Measurements from ENCODE around the gene BCAT1.
"Not testable (repeated sequence)": the region's sequence is repeated elsewhere in the genome, so short reads cannot be mapped to it uniquely, and the experiment has no call there.

The BCAT1 gene

DNA sequence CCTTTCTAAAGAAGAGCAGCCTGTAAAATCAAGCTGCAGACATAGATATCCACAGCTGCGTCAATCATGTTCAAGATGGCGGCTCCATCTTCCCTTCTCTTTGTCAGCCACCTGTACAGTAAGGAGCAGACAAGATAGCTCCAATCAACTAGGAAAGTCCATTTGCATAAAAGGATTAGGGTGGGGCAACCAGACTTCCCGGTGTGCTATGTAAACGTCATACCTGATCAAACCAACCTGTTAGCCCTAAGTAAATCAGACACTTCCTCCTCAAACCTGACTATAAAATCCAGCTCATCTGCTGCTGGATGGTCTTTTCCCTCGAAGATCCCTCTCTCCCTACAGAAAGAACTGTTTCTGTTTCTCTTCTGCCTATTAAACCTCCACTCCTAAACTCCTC is 60.1 kb downstream of the BCAT1 start:
- no peak overlapping the region for H3K9ac ChIP-seq (ENCODE audit: low read depth in 1 of 2, low read length in 2 of 2)
- H3K27me3 ChIP-seq (ENCODE audit: control insufficient read depth in 1 of 2, insufficient read depth in 2 of 2, low read length in 2 of 2) = no peaks in the 10 kb centered on the region
- H3K4me3 ChIP-seq (ENCODE audit: low read depth in 1 of 2, low read length in 2 of 2) = no peak overlapping the region
- no peaks in the 10 kb centered on the region for H3K36me3 ChIP-seq (ENCODE audit: control insufficient read depth in 1 of 2, insufficient read depth in 2 of 2, low read length in 2 of 2)
- no peaks in the 10 kb centered on the region for H3K9me3 ChIP-seq (ENCODE audit: control insufficient read depth in 1 of 2, low read length in 2 of 2)
- H3K4me1 ChIP-seq (ENCODE audit: control insufficient read depth in 1 of 2, insufficient read depth in 2 of 2, low read length in 2 of 2) = no peaks in the 10 kb centered on the region
- no peak overlapping the region for H3K27ac ChIP-seq (ENCODE audit: low read depth, low read length)

DNA sequence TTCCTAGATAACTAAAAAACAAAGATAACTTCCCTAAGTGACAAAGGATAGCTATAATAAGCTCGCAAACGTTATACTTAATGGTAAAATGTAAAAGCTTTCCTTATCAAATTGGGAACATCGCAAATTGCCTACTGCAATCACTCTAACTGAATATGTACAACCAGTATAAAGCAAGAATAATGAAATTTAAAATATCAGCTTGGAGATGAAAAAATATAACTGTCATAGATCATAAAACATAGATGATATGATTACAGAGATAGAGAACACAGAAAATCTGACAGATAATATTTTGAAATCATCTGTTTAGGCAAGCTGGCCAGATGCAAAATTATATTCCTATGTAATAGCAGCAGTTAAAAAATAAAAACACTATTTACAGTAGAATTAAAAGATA is 64.0 kb downstream of the BCAT1 start:
- no peaks in the 10 kb centered on the region for H3K9me3 ChIP-seq (ENCODE audit: control insufficient read depth in 1 of 2, low read length in 2 of 2)
- no peak overlapping the region for H3K9ac ChIP-seq (ENCODE audit: low read depth in 1 of 2, low read length in 2 of 2)
- H3K4me1 ChIP-seq (ENCODE audit: control insufficient read depth in 1 of 2, insufficient read depth in 2 of 2, low read length in 2 of 2) = no peaks in the 10 kb centered on the region
- H3K27me3 ChIP-seq (ENCODE audit: control insufficient read depth in 1 of 2, insufficient read depth in 2 of 2, low read length in 2 of 2) = no peaks in the 10 kb centered on the region
- H3K36me3 ChIP-seq (ENCODE audit: control insufficient read depth in 1 of 2, insufficient read depth in 2 of 2, low read length in 2 of 2) = no peaks in the 10 kb centered on the region
- H3K27ac ChIP-seq (ENCODE audit: low read depth, low read length) = no peak overlapping the region
- no peak overlapping the region for H3K4me3 ChIP-seq (ENCODE audit: low read depth in 1 of 2, low read length in 2 of 2)

DNA sequence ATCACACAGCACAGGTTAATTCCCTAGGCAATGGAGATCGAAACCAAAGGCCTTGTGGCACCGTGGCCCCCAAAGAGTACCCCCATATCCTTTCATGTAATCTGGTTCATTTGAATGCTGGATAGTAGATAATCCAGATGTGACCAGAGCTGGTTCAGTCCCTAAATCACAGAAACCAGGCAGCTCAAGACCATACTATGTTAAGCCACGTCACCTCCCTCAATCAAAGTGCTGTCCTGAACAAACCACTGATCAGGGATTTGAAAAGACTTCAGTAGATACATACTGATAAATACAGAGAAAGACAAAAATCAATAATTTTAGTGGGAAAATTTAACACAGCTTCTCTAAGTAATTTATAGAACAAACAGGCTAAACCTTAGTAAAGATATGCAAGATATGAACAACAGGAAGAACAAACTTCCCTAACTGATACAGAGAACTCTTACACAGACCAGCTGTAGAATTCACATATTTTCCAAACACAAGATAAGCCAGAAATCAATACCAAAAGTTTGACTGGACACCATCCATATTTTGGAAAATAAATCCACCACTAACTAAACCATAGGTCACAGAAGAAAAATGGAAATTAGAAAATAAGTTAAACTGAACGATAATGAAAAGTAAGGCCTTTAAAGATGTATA is 67.1 kb downstream of the BCAT1 start:
- H3K9me3 ChIP-seq (ENCODE audit: control insufficient read depth in 1 of 2, low read length in 2 of 2) = no peaks in the 10 kb centered on the region
- H3K4me1 ChIP-seq (ENCODE audit: control insufficient read depth in 1 of 2, insufficient read depth in 2 of 2, low read length in 2 of 2) = no peaks in the 10 kb centered on the region
- H3K9ac ChIP-seq (ENCODE audit: low read depth in 1 of 2, low read length in 2 of 2) = no peak overlapping the region
- H3K27me3 ChIP-seq (ENCODE audit: control insufficient read depth in 1 of 2, insufficient read depth in 2 of 2, low read length in 2 of 2) = no peaks in the 10 kb centered on the region
- H3K4me3 ChIP-seq (ENCODE audit: low read depth in 1 of 2, low read length in 2 of 2) = no peak overlapping the region
- H3K27ac ChIP-seq (ENCODE audit: low read depth, low read length) = no peak overlapping the region
- H3K36me3 ChIP-seq (ENCODE audit: control insufficient read depth in 1 of 2, insufficient read depth in 2 of 2, low read length in 2 of 2) = no peaks in the 10 kb centered on the region

DNA sequence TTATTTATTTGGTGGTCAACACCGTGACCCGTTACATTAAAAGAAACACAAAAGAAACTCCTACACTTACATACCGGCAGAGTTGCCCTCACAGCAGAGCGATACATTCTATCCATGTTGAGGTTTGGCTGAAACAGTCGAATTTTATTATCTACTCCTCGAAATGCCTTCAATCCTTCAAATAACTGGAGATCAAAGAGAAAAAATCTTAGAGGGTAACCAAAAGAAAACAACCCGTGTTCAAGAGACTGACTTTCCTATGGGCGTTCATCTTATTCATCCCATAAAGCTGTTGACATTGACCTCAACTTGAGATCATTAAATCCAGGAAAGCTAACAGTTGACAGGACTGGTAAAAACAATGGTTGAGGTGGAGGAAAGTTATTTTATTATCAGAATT is 67.7 kb downstream of the BCAT1 start:
- Histone ChIP-seq H3K4me1 (ENCODE audit: control insufficient read depth in 1 of 2, insufficient read depth in 2 of 2, low read length in 2 of 2) (no peaks in the 10 kb centered on the region), H3K9ac (ENCODE audit: low read depth in 1 of 2, low read length in 2 of 2) (no peak overlapping the region), H3K9me3 (ENCODE audit: control insufficient read depth in 1 of 2, low read length in 2 of 2) (no peaks in the 10 kb centered on the region), H3K36me3 (ENCODE audit: control insufficient read depth in 1 of 2, insufficient read depth in 2 of 2, low read length in 2 of 2) (no peaks in the 10 kb centered on the region), H3K4me3 (ENCODE audit: low read depth in 1 of 2, low read length in 2 of 2) (no peak overlapping the region), H3K27ac (ENCODE audit: low read depth, low read length) (no peak overlapping the region), H3K27me3 (ENCODE audit: control insufficient read depth in 1 of 2, insufficient read depth in 2 of 2, low read length in 2 of 2) (no peaks in the 10 kb centered on the region)

DNA sequence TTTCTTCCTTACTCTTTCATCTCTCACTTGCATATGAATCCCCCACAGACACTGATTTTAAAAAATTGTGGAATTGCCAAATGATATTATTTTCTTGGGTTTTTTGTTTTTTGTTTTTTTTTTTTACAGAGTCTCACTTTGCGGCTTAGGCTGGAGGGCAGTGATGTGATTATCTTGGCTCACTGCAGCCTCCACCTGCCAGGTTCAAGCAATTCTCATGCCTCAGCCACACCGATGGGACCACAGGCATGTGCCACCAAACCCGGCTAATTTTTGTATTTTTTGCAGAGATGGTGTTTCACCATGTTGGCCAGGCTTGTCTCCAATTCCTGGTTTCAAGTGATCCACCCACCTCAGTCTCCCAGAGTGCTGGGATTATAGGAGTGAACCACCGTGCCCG is 68.2 kb downstream of the BCAT1 start:
- H3K27me3 ChIP-seq (ENCODE audit: control insufficient read depth in 1 of 2, insufficient read depth in 2 of 2, low read length in 2 of 2) = no peaks in the 10 kb centered on the region
- H3K4me1 ChIP-seq (ENCODE audit: control insufficient read depth in 1 of 2, insufficient read depth in 2 of 2, low read length in 2 of 2) = no peaks in the 10 kb centered on the region
- H3K9ac ChIP-seq (ENCODE audit: low read depth in 1 of 2, low read length in 2 of 2) = no peak overlapping the region
- H3K27ac ChIP-seq (ENCODE audit: low read depth, low read length) = no peak overlapping the region
- H3K9me3 ChIP-seq (ENCODE audit: control insufficient read depth in 1 of 2, low read length in 2 of 2) = no peaks in the 10 kb centered on the region
- no peak overlapping the region for H3K4me3 ChIP-seq (ENCODE audit: low read depth in 1 of 2, low read length in 2 of 2)
- no peaks in the 10 kb centered on the region for H3K36me3 ChIP-seq (ENCODE audit: control insufficient read depth in 1 of 2, insufficient read depth in 2 of 2, low read length in 2 of 2)

DNA sequence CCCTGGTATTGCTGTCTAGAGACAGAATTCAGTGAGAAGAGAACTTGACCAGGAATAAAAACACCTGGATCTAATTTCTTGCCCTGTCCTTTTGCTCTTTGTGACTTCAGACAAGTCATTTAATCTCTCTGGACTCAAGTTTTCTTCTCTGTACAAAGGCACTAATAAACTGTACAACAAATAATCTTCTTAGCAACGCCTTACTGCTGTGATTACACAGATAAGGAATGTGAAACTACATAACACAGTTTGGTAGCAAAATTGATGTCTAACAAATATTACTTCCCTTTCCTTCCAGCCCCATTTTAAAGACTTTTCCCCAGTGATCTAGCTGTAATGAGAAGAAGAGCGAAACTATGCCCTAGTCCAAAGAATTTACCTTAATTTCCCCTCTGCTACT is 69.3 kb downstream of the BCAT1 start:
- Histone ChIP-seq H3K9me3 (ENCODE audit: control insufficient read depth in 1 of 2, low read length in 2 of 2) (no peaks in the 10 kb centered on the region), H3K4me3 (ENCODE audit: low read depth in 1 of 2, low read length in 2 of 2) (no peak overlapping the region), H3K27ac (ENCODE audit: low read depth, low read length) (no peak overlapping the region), H3K9ac (ENCODE audit: low read depth in 1 of 2, low read length in 2 of 2) (no peak overlapping the region), H3K4me1 (ENCODE audit: control insufficient read depth in 1 of 2, insufficient read depth in 2 of 2, low read length in 2 of 2) (no peaks in the 10 kb centered on the region), H3K27me3 (ENCODE audit: control insufficient read depth in 1 of 2, insufficient read depth in 2 of 2, low read length in 2 of 2) (no peaks in the 10 kb centered on the region), H3K36me3 (ENCODE audit: control insufficient read depth in 1 of 2, insufficient read depth in 2 of 2, low read length in 2 of 2) (no peaks in the 10 kb centered on the region)

DNA sequence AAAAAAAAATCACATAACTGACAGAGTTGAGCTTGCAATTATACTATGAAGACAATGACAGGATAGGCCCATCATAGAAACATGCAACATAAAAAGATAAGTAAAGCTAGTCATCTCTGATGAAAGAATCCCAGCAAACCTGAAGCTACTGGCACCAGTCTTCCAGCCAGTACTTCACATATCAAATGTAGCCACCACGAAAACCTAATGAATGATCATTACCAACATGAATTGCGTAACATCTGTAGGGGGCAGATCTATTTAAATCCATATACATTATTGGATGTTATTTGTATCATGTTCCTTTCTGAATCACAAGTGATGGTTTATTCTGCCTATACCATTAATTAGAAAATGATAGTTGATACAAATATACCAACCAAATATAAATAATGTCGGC is 73.9 kb downstream of the BCAT1 start:
- Histone ChIP-seq H3K4me1 (ENCODE audit: control insufficient read depth in 1 of 2, insufficient read depth in 2 of 2, low read length in 2 of 2) (no peaks in the 10 kb centered on the region), H3K9me3 (ENCODE audit: control insufficient read depth in 1 of 2, low read length in 2 of 2) (no peaks in the 10 kb centered on the region), H3K9ac (ENCODE audit: low read depth in 1 of 2, low read length in 2 of 2) (no peak overlapping the region), H3K36me3 (ENCODE audit: control insufficient read depth in 1 of 2, insufficient read depth in 2 of 2, low read length in 2 of 2) (no peaks in the 10 kb centered on the region), H3K27me3 (ENCODE audit: control insufficient read depth in 1 of 2, insufficient read depth in 2 of 2, low read length in 2 of 2) (no peaks in the 10 kb centered on the region), H3K4me3 (ENCODE audit: low read depth in 1 of 2, low read length in 2 of 2) (no peak overlapping the region), H3K27ac (ENCODE audit: low read depth, low read length) (no peak overlapping the region)

DNA sequence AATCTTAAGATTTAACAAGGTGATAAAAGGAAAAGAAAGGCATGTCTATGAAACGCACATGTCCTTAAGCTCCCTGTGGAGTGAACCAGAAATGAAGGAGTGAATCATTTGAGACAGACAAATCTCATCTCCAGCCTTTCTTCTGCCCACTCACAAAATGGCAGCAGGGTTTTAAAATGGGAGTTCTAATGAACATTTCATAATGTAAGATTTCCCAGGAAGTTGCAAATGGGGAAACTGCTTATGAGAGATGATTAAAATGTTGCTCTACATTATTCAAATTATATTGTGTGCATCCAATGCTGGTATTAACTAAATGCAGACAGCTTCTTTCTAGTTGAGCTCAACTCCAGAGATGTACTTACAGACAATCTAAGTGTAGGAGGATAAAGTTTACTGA is 76.7 kb downstream of the BCAT1 start:
- Histone ChIP-seq H3K27me3 (ENCODE audit: control insufficient read depth in 1 of 2, insufficient read depth in 2 of 2, low read length in 2 of 2) (no peaks in the 10 kb centered on the region), H3K4me3 (ENCODE audit: low read depth in 1 of 2, low read length in 2 of 2) (no peak overlapping the region), H3K9me3 (ENCODE audit: control insufficient read depth in 1 of 2, low read length in 2 of 2) (no peaks in the 10 kb centered on the region), H3K4me1 (ENCODE audit: control insufficient read depth in 1 of 2, insufficient read depth in 2 of 2, low read length in 2 of 2) (no peaks in the 10 kb centered on the region), H3K36me3 (ENCODE audit: control insufficient read depth in 1 of 2, insufficient read depth in 2 of 2, low read length in 2 of 2) (no peaks in the 10 kb centered on the region), H3K9ac (ENCODE audit: low read depth in 1 of 2, low read length in 2 of 2) (no peak overlapping the region), H3K27ac (ENCODE audit: low read depth, low read length) (no peak overlapping the region)

DNA sequence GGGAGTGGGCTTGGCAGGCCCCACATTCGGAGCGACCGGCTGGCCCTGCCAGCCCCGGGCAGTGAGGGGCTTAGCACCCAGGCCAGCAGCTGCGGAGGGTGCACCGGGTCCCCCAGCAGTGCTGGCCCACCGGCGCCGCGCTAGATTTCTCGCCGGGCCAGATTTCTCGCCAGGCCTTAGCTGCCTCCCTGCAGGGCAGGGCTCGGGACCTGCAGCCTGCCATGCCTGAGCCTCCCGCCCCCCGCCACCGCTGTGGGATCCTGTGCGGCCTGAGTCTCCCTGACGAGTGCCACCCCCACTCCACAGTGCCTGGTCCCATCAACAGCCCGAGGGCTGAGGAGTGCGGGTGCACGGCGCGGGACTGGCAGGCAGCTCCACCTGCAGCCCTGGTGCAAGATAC is 82.8 kb downstream of the BCAT1 start:
- H3K9me3 ChIP-seq (ENCODE audit: control insufficient read depth in 1 of 2, low read length in 2 of 2) = not testable (repeated sequence)

DNA sequence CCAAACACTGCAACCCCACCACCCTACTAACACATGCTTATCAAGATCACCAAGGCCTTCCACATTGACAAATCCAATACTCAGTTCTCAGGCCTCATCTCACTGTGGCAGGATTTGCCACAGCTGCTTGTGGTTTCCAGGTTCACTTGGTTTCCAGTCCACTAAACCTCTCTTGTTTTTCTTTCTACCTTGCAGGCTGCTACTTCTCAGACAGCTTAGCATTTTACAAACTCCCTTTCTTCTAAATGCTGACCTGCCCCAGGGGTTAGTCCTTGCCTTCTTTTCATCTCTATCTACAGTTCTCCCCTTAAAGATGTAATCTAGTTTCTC is 84.1 kb downstream of the BCAT1 start:
- Histone ChIP-seq H3K27me3 (ENCODE audit: control insufficient read depth in 1 of 2, insufficient read depth in 2 of 2, low read length in 2 of 2) (no peaks in the 10 kb centered on the region), H3K4me1 (ENCODE audit: control insufficient read depth in 1 of 2, insufficient read depth in 2 of 2, low read length in 2 of 2) (no peaks in the 10 kb centered on the region), H3K9ac (ENCODE audit: low read depth in 1 of 2, low read length in 2 of 2) (no peak overlapping the region), H3K27ac (ENCODE audit: low read depth, low read length) (no peak overlapping the region), H3K4me3 (ENCODE audit: low read depth in 1 of 2, low read length in 2 of 2) (no peak overlapping the region), H3K9me3 (ENCODE audit: control insufficient read depth in 1 of 2, low read length in 2 of 2) (no peaks in the 10 kb centered on the region), H3K36me3 (ENCODE audit: control insufficient read depth in 1 of 2, insufficient read depth in 2 of 2, low read length in 2 of 2) (no peaks in the 10 kb centered on the region)

More for the DNA sequence above, 82.8 kb downstream of the BCAT1 start:
- H3K27ac ChIP-seq (ENCODE audit: low read depth, low read length); H3K4me1 ChIP-seq (ENCODE audit: control insufficient read depth in 1 of 2, insufficient read depth in 2 of 2, low read length in 2 of 2); H3K27me3 ChIP-seq (ENCODE audit: control insufficient read depth in 1 of 2, insufficient read depth in 2 of 2, low read length in 2 of 2); H3K36me3 ChIP-seq (ENCODE audit: control insufficient read depth in 1 of 2, insufficient read depth in 2 of 2, low read length in 2 of 2); H3K4me3 ChIP-seq (ENCODE audit: low read depth in 1 of 2, low read length in 2 of 2); H3K9ac ChIP-seq (ENCODE audit: low read depth in 1 of 2, low read length in 2 of 2): not testable (repeated sequence)

Measured in duodenal mucosa (tissue), 2 donors.